Measurements from ENCODE around the gene SYTL4.

- TF ChIP-seq CTCF (IDR thresholded peaks at IDR 0.05) (no peak), POLR2A (IDR thresholded peaks at IDR 0.05) (no peak)
These were observed 73.0 kb downstream of the SYTL4 start for GRCh38 chrX:100658941-100659381.
